HG02884 (cell line): ENCODE results near the gene KCNN4.
"Not testable (repeated sequence)": the region's sequence is repeated elsewhere in the genome, so short reads cannot be mapped to it uniquely, and the experiment has no call there.

Experiments
- ATAC-seq: cut with Tn5 transposase; IDR thresholded peaks from one replicate; pipeline ENCODE4 v1.9.1; 2021; ENCODE audit warnings: mild to moderate bottlenecking, moderate library complexity; ENCODE audit not compliant: unreplicated experiment

KCNN4 gene

GRCh38 chr19:43780706-43781525, at the start of gene KCNN4:
Gene KCNN4, minus strand, starts transcription at chr19:43780973. Its CDS starts 112 bp downstream, at chr19:43780861.
- ATAC-seq: no peak

GRCh38 chr19:43826787-43827754, 46.3 kb upstream of the KCNN4 start, which contains the start of gene ZNF283:
Gene ZNF283, plus strand, starts transcription at chr19:43827321. Its CDS starts 6,184 bp downstream, at chr19:43833505.
- ATAC-seq: peak; percentile 87

GRCh38 chr19:43824572-43824971, 43.8 kb upstream of the KCNN4 start:
- not testable (repeated sequence) for ATAC-seq

GRCh38 chr19:43823856-43824255, 43.1 kb upstream of the KCNN4 start:
- ATAC-seq: not testable (repeated sequence)

GRCh38 chr19:43820884-43821215, 40.1 kb upstream of the KCNN4 start:
- no peak for ATAC-seq

- ATAC-seq: no peak
These were observed 39.5 kb upstream of the KCNN4 start for GRCh38 chr19:43820098-43820883.

GRCh38 chr19:43818500-43818899, 37.7 kb upstream of the KCNN4 start:
- ATAC-seq: no peak

- not testable (repeated sequence) for ATAC-seq
These were observed 36.7 kb upstream of the KCNN4 start for GRCh38 chr19:43817454-43817853.

- no peak for ATAC-seq
These were observed 34.0 kb upstream of the KCNN4 start for GRCh38 chr19:43814663-43815352.

- no peak for ATAC-seq
These were observed 31.9 kb upstream of the KCNN4 start for GRCh38 chr19:43812688-43813087.

GRCh38 chr19:43812259-43812658, 31.5 kb upstream of the KCNN4 start:
- no peak for ATAC-seq

- no peak for ATAC-seq
These were observed 31.1 kb upstream of the KCNN4 start for GRCh38 chr19:43811837-43812236.

- no peak for ATAC-seq
These were observed 29.3 kb upstream of the KCNN4 start for GRCh38 chr19:43809762-43810696.

- no peak for ATAC-seq
These were observed 26.9 kb upstream of the KCNN4 start for GRCh38 chr19:43807651-43808050.

- ATAC-seq: no peak
These were observed 26.1 kb upstream of the KCNN4 start for GRCh38 chr19:43806848-43807247.

- ATAC-seq: not testable (repeated sequence)
These were observed 25.6 kb upstream of the KCNN4 start for GRCh38 chr19:43806401-43806800.

- ATAC-seq: no peak
These were observed 23.7 kb upstream of the KCNN4 start for GRCh38 chr19:43804432-43804831.

- ATAC-seq: no peak
These were observed 21.6 kb upstream of the KCNN4 start, which contains the start of gene LYPD5 for GRCh38 chr19:43802216-43802951. Gene LYPD5, minus strand, starts transcription at chr19:43802447. Its CDS starts 67 bp downstream, at chr19:43802380.
